GM21367 (cell line): Measurements from ENCODE around the gene ZNF205.
A peak's percentile ranks its signal among the peaks of the same experiment; 100 is the strongest.

Experiments used
- ATAC-seq: cut with Tn5 transposase; IDR thresholded peaks from one replicate; pipeline ENCODE4 v1.9.1; 2021; ENCODE audit not compliant: unreplicated experiment

Gene ZNF205

GRCh38 chr16:3084969-3085670 lies 27.3 kb upstream of the ZNF205 start:
- ATAC-seq: no peak

GRCh38 chr16:3085868-3086595 lies 26.4 kb upstream of the ZNF205 start:
- ATAC-seq: no peak

GRCh38 chr16:3086596-3087242 lies 25.7 kb upstream of the ZNF205 start:
- ATAC-seq: no peak

- no peak for ATAC-seq
These were observed 24.8 kb upstream of the ZNF205 start for GRCh38 chr16:3087243-3088235.

GRCh38 chr16:3088450-3088849 lies 23.9 kb upstream of the ZNF205 start:
- ATAC-seq: no peak

- no peak for ATAC-seq
These were observed 23.3 kb upstream of the ZNF205 start for GRCh38 chr16:3088925-3089716.

- ATAC-seq: no peak
These were observed 22.4 kb upstream of the ZNF205 start for GRCh38 chr16:3089717-3090592.

- no peak for ATAC-seq
These were observed 20.8 kb upstream of the ZNF205 start for GRCh38 chr16:3091551-3091950.

GRCh38 chr16:3092501-3092941 lies 19.9 kb upstream of the ZNF205 start:
- ATAC-seq: no peak

GRCh38 chr16:3094289-3095027 lies 17.9 kb upstream of the ZNF205 start:
- no peak for ATAC-seq

GRCh38 chr16:3095869-3096268 lies 16.5 kb upstream of the ZNF205 start:
- no peak for ATAC-seq

GRCh38 chr16:3096362-3096761 lies 16.0 kb upstream of the ZNF205 start:
- ATAC-seq: no peak

- no peak for ATAC-seq
These were observed 15.1 kb upstream of the ZNF205 start for GRCh38 chr16:3097266-3097665.

- no peak for ATAC-seq
These were observed 13.7 kb upstream of the ZNF205 start, which contains the start of gene ZSCAN10 for GRCh38 chr16:3098459-3099394. ZSCAN10 (minus strand) TSS chr16:3099294; CDS start chr16:3092937, 6,357 bp downstream.

GRCh38 chr16:3099395-3099731 lies 13.0 kb upstream of the ZNF205 start:
- no peak for ATAC-seq

- ATAC-seq: peak; percentile 52
These were observed 12.5 kb upstream of the ZNF205 start for GRCh38 chr16:3099732-3100499.
